Measurements from ENCODE around the gene UBA52. TPM values are rescaled to one million over a fixed set of nuclear protein-coding genes. Genes with fewer than 3 reads are reported as not detected.
"Not testable (repeated sequence)": the region's sequence is repeated elsewhere in the genome, so short reads cannot be mapped to it uniquely, and the experiment has no call there.

The UBA52 gene
- total RNA-seq (2022) (1,330 and 1,392 TPM in 2 replicates), Bru-seq, nascent RNA (percentile 96 among the genes with signal in this experiment), BruChase-seq, experiment 1, labeled RNA remaining after a 6-hour chase (percentile 97 among the genes with signal in this experiment), BruChase-seq, experiment 2, labeled RNA remaining after a 2-hour chase (percentile 94 among the genes with signal in this experiment)
- long read RNA-seq, transcript UBA52-201 (5 exons, 572 nt), result major isoform, 185 of 404 reads
- long read RNA-seq, transcript UBA52-202 (5 exons, 2,845 nt), result minor isoform, 160 of 404 reads
- long read RNA-seq, transcript UBA52-209 (4 exons, 514 nt), result minor isoform, 40 of 404 reads
- long read RNA-seq, partial matches to known transcripts, result 9 of 404 reads
- long read RNA-seq, other reads (novel, unspliced or antisense), result 6 of 404 reads

- Mint-ChIP-seq H3K27ac (ENCODE audit: low read depth, unreplicated experiment) (peak within 1 kb of the TSS; percentile 98), H3K4me3 (ENCODE audit: unreplicated experiment) (peak within 1 kb of the TSS; percentile 87), H3K9me3 (ENCODE audit: unreplicated experiment) (no peaks in the 10 kb centered on the region), H3K4me1 (ENCODE audit: insufficient read depth, unreplicated experiment) (peaks cover 9% of the 10 kb centered on the region), H3K27me3 (ENCODE audit: insufficient read depth, unreplicated experiment) (no peaks in the 10 kb centered on the region), H3K36me3 (ENCODE audit: insufficient read depth, unreplicated experiment) (peaks cover 81% of the 10 kb centered on the region)
- TSS peak; percentile 58 for BruUV-seq (replicated peaks)
- ChIA-PET POLR2A (interaction anchor here (0.6 to 4.8 kb wide), 49 partner anchors 9 to 1560 kb away, joined by 3 to 106 read pairs (median 4); partner anchors contain the start of genes COPE, CRTC1, DDX49 and ELL), CTCF (interaction anchor here (0.6 to 3.5 kb wide), 19 partner anchors 10 to 259 kb away, joined by 3 to 27 read pairs (median 3); partner anchors contain the start of genes ELL and REX1BD)
- intact Hi-C loops (cut with micrococcal nuclease), result loop anchor here (1.0 to 2.0 kb wide), 2 partner anchors 49 to 103 kb away; partner anchors contain the start of gene ELL
- TF ChIP-seq, protein P1, sequence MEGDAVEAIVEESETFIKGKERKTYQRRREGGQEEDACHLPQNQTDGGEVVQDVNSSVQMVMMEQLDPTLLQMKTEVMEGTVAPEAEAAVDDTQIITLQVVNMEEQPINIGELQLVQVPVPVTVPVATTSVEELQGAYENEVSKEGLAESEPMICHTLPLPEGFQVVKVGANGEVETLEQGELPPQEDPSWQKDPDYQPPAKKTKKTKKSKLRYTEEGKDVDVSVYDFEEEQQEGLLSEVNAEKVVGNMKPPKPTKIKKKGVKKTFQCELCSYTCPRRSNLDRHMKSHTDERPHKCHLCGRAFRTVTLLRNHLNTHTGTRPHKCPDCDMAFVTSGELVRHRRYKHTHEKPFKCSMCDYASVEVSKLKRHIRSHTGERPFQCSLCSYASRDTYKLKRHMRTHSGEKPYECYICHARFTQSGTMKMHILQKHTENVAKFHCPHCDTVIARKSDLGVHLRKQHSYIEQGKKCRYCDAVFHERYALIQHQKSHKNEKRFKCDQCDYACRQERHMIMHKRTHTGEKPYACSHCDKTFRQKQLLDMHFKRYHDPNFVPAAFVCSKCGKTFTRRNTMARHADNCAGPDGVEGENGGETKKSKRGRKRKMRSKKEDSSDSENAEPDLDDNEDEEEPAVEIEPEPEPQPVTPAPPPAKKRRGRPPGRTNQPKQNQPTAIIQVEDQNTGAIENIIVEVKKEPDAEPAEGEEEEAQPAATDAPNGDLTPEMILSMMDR (IDR thresholded peaks at IDR 0.05; ENCODE audit: unreplicated experiment), result no peak
- peak; percentile 99 for DNase-seq (ENCODE audit: unreplicated experiment)
These were observed at the start of gene UBA52 for GRCh38 chr19:18571564-18572344. Gene UBA52 (plus strand): TSS chr19:18571857. CDS start chr19:18573301, 1,444 bp downstream.

- ChIA-PET CTCF (interaction anchor here (0.6 to 4.9 kb wide), 7 partner anchors 50 to 172 kb away, joined by 3 to 24 read pairs (median 3); partner anchors contain the start of genes REX1BD and UBA52), POLR2A (interaction anchor here (0.6 to 6.0 kb wide), 14 partner anchors 10 to 590 kb away, joined by 3 to 71 read pairs (median 6); partner anchors contain the start of genes CCDC124, COPE, DDX49 and FKBP8)
- Mint-ChIP-seq H3K4me1 (ENCODE audit: insufficient read depth, unreplicated experiment) (peaks cover 15% of the 10 kb centered on the region), H3K36me3 (ENCODE audit: insufficient read depth, unreplicated experiment) (no peaks in the 10 kb centered on the region), H3K27ac (ENCODE audit: low read depth, unreplicated experiment) (peak overlapping the region; percentile 83), H3K27me3 (ENCODE audit: insufficient read depth, unreplicated experiment) (no peaks in the 10 kb centered on the region), H3K4me3 (ENCODE audit: unreplicated experiment) (peak overlapping the region; percentile 89), H3K9me3 (ENCODE audit: unreplicated experiment) (no peaks in the 10 kb centered on the region)
- TF ChIP-seq, protein P1 (IDR thresholded peaks at IDR 0.05; ENCODE audit: unreplicated experiment), result no peak
- DNase-seq (ENCODE audit: unreplicated experiment), result peak; percentile 100
- intact Hi-C loops (cut with micrococcal nuclease), result loop anchor here (1.0 to 5.0 kb wide), 5 partner anchors 35 to 70 kb away; partner anchors contain the start of genes KXD1, REX1BD and UBA52
- no TSS peak for BruUV-seq (replicated peaks)
These were observed 49.4 kb upstream of the UBA52 start for GRCh38 chr19:18522124-18522861.

DNA sequence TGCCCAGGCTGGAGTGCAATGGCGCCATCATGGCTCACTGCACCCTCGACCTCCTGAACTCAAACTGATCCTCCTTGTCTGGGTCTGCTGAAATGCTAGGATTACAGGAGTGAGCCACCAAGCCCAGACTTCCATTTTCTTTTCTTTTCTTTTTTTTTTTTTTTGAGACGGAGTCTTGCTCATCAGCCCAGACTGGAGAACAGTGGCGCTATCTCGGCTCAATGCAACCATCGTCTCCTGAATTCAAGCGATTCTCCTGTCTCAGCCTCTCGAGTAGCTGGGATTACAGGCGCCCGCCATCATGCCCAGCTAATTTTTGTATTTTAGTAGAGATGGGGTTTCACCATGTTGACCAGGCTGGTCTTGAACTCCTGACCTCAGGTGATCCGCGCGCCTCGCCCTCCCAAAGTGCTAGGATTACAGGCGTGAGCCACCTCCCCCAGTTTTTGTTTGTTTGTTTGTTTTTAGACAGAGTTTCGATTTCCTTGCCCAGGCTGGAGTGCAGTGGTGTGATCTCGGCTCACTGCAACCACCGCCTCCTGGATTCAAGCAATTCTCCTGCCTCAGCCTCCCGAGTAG lies 48.7 kb upstream of the UBA52 start:
- DNase-seq (ENCODE audit: unreplicated experiment); H3K9me3 Mint-ChIP-seq (ENCODE audit: unreplicated experiment); H3K36me3 Mint-ChIP-seq (ENCODE audit: insufficient read depth, unreplicated experiment); H3K27me3 Mint-ChIP-seq (ENCODE audit: insufficient read depth, unreplicated experiment): not testable (repeated sequence)
- Mint-ChIP-seq H3K4me1 (ENCODE audit: insufficient read depth, unreplicated experiment) (peaks cover 15% of the 10 kb centered on the region), H3K4me3 (ENCODE audit: unreplicated experiment) (peak overlapping the region; percentile 89), H3K27ac (ENCODE audit: low read depth, unreplicated experiment) (peak overlapping the region; percentile 83)
- BruUV-seq (replicated peaks), result TSS peak; percentile 34
- ChIA-PET POLR2A (interaction anchor here (0.6 to 6.0 kb wide), 11 partner anchors 9 to 243 kb away, joined by 3 to 71 read pairs (median 13); partner anchors contain the start of genes FKBP8, JUND, KXD1 and REX1BD), CTCF (interaction anchor here (1.3 to 4.9 kb wide), 4 partner anchors 49 to 64 kb away, joined by 3 to 24 read pairs (median 7); partner anchors contain the start of genes REX1BD and UBA52)
- intact Hi-C loops (cut with micrococcal nuclease), result loop anchor here (1.0 to 5.0 kb wide), 5 partner anchors 34 to 71 kb away; partner anchors contain the start of genes KXD1, REX1BD and UBA52
